HG03565 (cell line): Measurements from ENCODE around the gene LDLRAD3.
"Not testable (repeated sequence)": the region's sequence is repeated elsewhere in the genome, so short reads cannot be mapped to it uniquely, and the experiment has no call there.

Experiments used
- ATAC-seq: cut with Tn5 transposase; IDR thresholded peaks from one replicate; pipeline ENCODE4 v1.9.1; 2021; ENCODE audit warnings: mild to moderate bottlenecking, moderate library complexity; ENCODE audit not compliant: unreplicated experiment

The LDLRAD3 gene

GRCh38 chr11:36156161-36156816, 212.4 kb downstream of the LDLRAD3 start:
- no peak for ATAC-seq

- no peak for ATAC-seq
Observed at GRCh38 chr11:36156817-36157519, 213.1 kb downstream of the LDLRAD3 start.

GRCh38 chr11:36160091-36160490, 216.2 kb downstream of the LDLRAD3 start:
- ATAC-seq: no peak

- ATAC-seq: no peak
Observed at GRCh38 chr11:36161572-36161971, 217.7 kb downstream of the LDLRAD3 start.

GRCh38 chr11:36162006-36162882, 218.4 kb downstream of the LDLRAD3 start:
- no peak for ATAC-seq

GRCh38 chr11:36162883-36163434, 219.1 kb downstream of the LDLRAD3 start:
- ATAC-seq: no peak

- ATAC-seq: no peak
Observed at GRCh38 chr11:36164506-36165250, 220.8 kb downstream of the LDLRAD3 start.

- ATAC-seq: no peak
Observed at GRCh38 chr11:36165621-36166397, 221.9 kb downstream of the LDLRAD3 start.

GRCh38 chr11:36167073-36167472, 223.2 kb downstream of the LDLRAD3 start:
- ATAC-seq: no peak

GRCh38 chr11:36167729-36168128, 223.9 kb downstream of the LDLRAD3 start:
- no peak for ATAC-seq

- no peak for ATAC-seq
Observed at GRCh38 chr11:36177836-36178235, 234.0 kb downstream of the LDLRAD3 start.

- ATAC-seq: no peak
Observed at GRCh38 chr11:36186340-36187175, 242.7 kb downstream of the LDLRAD3 start.

- no peak for ATAC-seq
Observed at GRCh38 chr11:36187622-36188021, 243.8 kb downstream of the LDLRAD3 start.

- ATAC-seq: not testable (repeated sequence)
Observed at GRCh38 chr11:36189735-36190134, 245.9 kb downstream of the LDLRAD3 start.

GRCh38 chr11:36191941-36192340, 248.1 kb downstream of the LDLRAD3 start:
- ATAC-seq: no peak

GRCh38 chr11:36192425-36193289, 248.8 kb downstream of the LDLRAD3 start:
- ATAC-seq: no peak

- ATAC-seq: no peak
Observed at GRCh38 chr11:36193290-36193619, 249.4 kb downstream of the LDLRAD3 start.

GRCh38 chr11:36193721-36194120, 249.9 kb downstream of the LDLRAD3 start:
- no peak for ATAC-seq
